Retina (tissue), 1 donor: ENCODE results near the gene TTC39B.
"Not testable (repeated sequence)": the region's sequence is repeated elsewhere in the genome, so short reads cannot be mapped to it uniquely, and the experiment has no call there.

ENCODE experiments used
- DNase-seq: peaks from one replicate; pipeline ENCODE4 v3.0.0-alpha.2; 2016

The TTC39B gene

GRCh38 chr9:15262581-15262980 is 44.4 kb downstream of the TTC39B start:
- DNase-seq = no peak

- no peak for DNase-seq
Measured at GRCh38 chr9:15256426-15256825, 50.6 kb downstream of the TTC39B start.

- DNase-seq = no peak
Measured at GRCh38 chr9:15253786-15254185, 53.2 kb downstream of the TTC39B start.

GRCh38 chr9:15253197-15253596 is 53.8 kb downstream of the TTC39B start:
- DNase-seq = no peak

GRCh38 chr9:15249981-15250380 is 57.0 kb downstream of the TTC39B start:
- DNase-seq = peak; percentile 27

- DNase-seq = peak; percentile 8
Measured at GRCh38 chr9:15249042-15249818, 57.8 kb downstream of the TTC39B start.

- DNase-seq = no peak
Measured at GRCh38 chr9:15248621-15249020, 58.4 kb downstream of the TTC39B start.

GRCh38 chr9:15248081-15248480 is 58.9 kb downstream of the TTC39B start:
- no peak for DNase-seq

GRCh38 chr9:15246708-15247107 is 60.3 kb downstream of the TTC39B start:
- no peak for DNase-seq

- DNase-seq = no peak
Measured at GRCh38 chr9:15246243-15246642, 60.8 kb downstream of the TTC39B start.

- no peak for DNase-seq
Measured at GRCh38 chr9:15244001-15244441, 63.0 kb downstream of the TTC39B start.

- DNase-seq = no peak
Measured at GRCh38 chr9:15243081-15243480, 63.9 kb downstream of the TTC39B start.

GRCh38 chr9:15240927-15241326 is 66.1 kb downstream of the TTC39B start:
- DNase-seq = no peak

- DNase-seq = no peak
Measured at GRCh38 chr9:15239816-15240215, 67.2 kb downstream of the TTC39B start.

GRCh38 chr9:15238646-15239045 is 68.4 kb downstream of the TTC39B start:
- no peak for DNase-seq

- DNase-seq = no peak
Measured at GRCh38 chr9:15235658-15236057, 71.4 kb downstream of the TTC39B start.

GRCh38 chr9:15233941-15234490 is 73.0 kb downstream of the TTC39B start:
- DNase-seq = not testable (repeated sequence)

GRCh38 chr9:15232706-15233280 is 74.2 kb downstream of the TTC39B start:
- not testable (repeated sequence) for DNase-seq

GRCh38 chr9:15231788-15232635 is 75.0 kb downstream of the TTC39B start:
- DNase-seq = no peak

GRCh38 chr9:15229409-15229808 is 77.6 kb downstream of the TTC39B start:
- DNase-seq = no peak

- no peak for DNase-seq
Measured at GRCh38 chr9:15227491-15227890, 79.5 kb downstream of the TTC39B start.

GRCh38 chr9:15225564-15226126 is 81.4 kb downstream of the TTC39B start:
- DNase-seq = no peak

- no peak for DNase-seq
Measured at GRCh38 chr9:15222313-15222712, 84.7 kb downstream of the TTC39B start.
